ENCODE measurements around the gene CHI3L1. TPM values are rescaled to one million over a fixed set of nuclear protein-coding genes. Genes with fewer than 3 reads are reported as not detected.

Gene CHI3L1
- total RNA-seq, 1 donor from 2014 or later: not detected

DNA sequence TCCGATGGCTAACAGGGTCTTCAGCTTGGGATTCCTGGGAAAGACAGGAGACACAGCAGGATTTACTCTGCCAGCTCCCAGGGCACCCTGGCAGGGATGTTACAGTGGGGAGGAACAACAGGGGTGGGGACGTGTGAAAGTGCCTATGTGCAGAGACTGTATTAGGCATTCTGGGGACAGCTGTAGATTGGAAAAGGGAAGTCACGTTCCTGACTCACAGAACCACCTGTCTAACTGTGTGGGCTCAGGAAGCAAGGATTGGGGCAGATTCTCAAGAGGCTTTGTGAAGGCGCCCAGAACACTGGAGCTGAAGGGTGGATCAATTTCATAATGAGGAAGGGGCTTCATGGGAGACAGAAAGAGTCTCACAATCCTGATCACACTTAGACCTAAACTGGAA is 38.6 kb upstream of the CHI3L1 start:
- Mint-ChIP-seq H3K36me3 (ENCODE audit: low read depth) (no peaks in the 10 kb centered on the region), H3K27ac (ENCODE audit: unreplicated experiment) (no peak overlapping the region), H3K9me3 (ENCODE audit: low read depth) (no peaks in the 10 kb centered on the region), H3K4me3 (ENCODE audit: unreplicated experiment) (no peak overlapping the region), H3K4me1 (ENCODE audit: low read depth) (no peaks in the 10 kb centered on the region), H3K27me3 (ENCODE audit: low read depth) (peaks cover 52% of the 10 kb centered on the region)
- no peak for DNase-seq (ENCODE audit: low spot score)
- TF ChIP-seq, protein P1, sequence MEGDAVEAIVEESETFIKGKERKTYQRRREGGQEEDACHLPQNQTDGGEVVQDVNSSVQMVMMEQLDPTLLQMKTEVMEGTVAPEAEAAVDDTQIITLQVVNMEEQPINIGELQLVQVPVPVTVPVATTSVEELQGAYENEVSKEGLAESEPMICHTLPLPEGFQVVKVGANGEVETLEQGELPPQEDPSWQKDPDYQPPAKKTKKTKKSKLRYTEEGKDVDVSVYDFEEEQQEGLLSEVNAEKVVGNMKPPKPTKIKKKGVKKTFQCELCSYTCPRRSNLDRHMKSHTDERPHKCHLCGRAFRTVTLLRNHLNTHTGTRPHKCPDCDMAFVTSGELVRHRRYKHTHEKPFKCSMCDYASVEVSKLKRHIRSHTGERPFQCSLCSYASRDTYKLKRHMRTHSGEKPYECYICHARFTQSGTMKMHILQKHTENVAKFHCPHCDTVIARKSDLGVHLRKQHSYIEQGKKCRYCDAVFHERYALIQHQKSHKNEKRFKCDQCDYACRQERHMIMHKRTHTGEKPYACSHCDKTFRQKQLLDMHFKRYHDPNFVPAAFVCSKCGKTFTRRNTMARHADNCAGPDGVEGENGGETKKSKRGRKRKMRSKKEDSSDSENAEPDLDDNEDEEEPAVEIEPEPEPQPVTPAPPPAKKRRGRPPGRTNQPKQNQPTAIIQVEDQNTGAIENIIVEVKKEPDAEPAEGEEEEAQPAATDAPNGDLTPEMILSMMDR (IDR thresholded peaks at IDR 0.05): no peak

DNA sequence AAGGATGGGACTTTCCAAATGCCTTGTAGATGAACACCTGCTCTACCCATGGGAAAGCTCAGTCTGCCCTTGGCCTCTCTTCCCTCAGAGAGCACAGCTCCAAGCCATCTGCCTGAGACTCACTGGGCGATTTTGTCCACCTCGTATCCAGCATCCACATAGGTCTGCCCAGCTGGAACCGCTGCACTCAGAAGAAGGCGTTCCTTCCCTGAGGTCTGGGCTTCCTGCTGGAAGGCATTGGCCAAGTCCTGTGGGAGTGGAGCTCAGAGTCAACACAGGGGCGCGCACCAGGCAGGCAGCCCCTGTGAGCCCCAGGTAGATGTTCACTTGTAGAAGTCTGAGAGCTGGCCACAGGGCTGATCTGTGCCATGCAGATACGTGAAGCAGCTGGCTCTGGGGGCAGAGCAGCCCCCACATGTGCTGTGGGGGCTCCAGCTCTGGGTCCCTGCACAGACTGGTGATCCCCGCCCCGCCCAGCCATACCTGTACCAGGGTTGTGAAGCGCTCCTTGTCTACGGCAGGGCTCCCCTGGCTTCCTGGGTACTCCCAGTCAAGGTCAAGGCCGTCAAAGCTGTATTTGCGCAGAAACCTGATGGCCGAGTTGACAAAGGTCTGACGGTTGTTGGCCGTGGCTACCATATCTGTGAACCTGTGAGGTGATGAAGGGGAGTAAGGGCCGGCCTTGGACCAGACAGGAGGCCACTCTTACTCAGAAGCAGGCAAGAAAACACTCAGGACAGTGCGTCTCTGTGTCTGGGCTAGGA is 36.7 kb upstream of the CHI3L1 start:
- TF ChIP-seq, protein P1 (IDR thresholded peaks at IDR 0.05): no peak
- H3K9me3 Mint-ChIP-seq (ENCODE audit: low read depth): no peaks in the 10 kb centered on the region

DNA sequence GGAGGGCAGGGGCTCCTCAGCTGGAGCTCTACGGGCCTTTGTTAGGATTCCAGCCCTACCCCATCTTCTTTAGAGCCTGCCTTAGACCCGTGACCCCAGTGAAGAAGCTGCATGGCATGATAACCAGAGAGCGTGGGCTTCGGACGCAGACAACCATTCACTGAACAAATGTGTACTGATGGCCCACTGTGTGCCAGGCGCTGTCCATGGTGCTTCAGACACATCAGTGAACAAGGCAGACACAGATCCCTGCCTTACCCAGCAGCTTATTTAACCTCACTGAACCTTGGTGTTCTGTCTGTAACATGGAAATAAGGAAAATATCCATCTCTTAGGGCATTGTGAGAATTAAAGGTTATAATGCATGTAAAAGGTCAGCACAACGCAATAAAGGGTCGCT is 33.4 kb upstream of the CHI3L1 start:
- DNase-seq (ENCODE audit: low spot score): no peak
- Mint-ChIP-seq H3K4me3 (ENCODE audit: unreplicated experiment) (no peak overlapping the region), H3K36me3 (ENCODE audit: low read depth) (no peaks in the 10 kb centered on the region), H3K4me1 (ENCODE audit: low read depth) (no peaks in the 10 kb centered on the region), H3K27me3 (ENCODE audit: low read depth) (peaks cover 56% of the 10 kb centered on the region), H3K9me3 (ENCODE audit: low read depth) (no peaks in the 10 kb centered on the region), H3K27ac (ENCODE audit: unreplicated experiment) (no peak overlapping the region)
- TF ChIP-seq, protein P1 (IDR thresholded peaks at IDR 0.05): no peak

More for the DNA sequence above, 36.7 kb upstream of the CHI3L1 start:
- Mint-ChIP-seq H3K27ac (ENCODE audit: unreplicated experiment) (no peak overlapping the region), H3K27me3 (ENCODE audit: low read depth) (peaks cover 57% of the 10 kb centered on the region), H3K4me1 (ENCODE audit: low read depth) (no peaks in the 10 kb centered on the region), H3K36me3 (ENCODE audit: low read depth) (no peaks in the 10 kb centered on the region), H3K4me3 (ENCODE audit: unreplicated experiment) (no peak overlapping the region)
- no peak for DNase-seq (ENCODE audit: low spot score)

DNA sequence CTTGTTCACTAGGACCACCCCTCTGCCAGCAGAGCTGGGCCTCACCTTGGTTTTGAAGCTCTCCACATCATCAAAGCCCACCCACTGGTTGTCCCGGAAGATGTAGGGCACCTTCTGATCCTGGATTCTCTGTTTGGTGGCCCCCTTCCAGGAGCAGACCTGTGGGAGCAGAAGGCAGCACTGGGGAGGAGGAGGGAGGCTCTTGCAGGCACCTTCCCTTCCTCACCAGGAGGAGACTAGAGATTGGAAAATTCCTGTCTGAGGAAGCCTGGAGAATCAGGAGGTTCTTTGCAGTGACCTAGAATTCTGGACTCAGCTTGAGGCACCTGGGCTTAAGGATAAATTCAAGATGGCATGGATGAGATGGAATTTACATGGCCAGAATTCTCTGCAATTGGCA is 32.7 kb upstream of the CHI3L1 start:
- DNase-seq (ENCODE audit: low spot score): no peak
- Mint-ChIP-seq H3K36me3 (ENCODE audit: low read depth) (no peaks in the 10 kb centered on the region), H3K4me1 (ENCODE audit: low read depth) (no peaks in the 10 kb centered on the region), H3K27ac (ENCODE audit: unreplicated experiment) (no peak overlapping the region), H3K4me3 (ENCODE audit: unreplicated experiment) (no peak overlapping the region), H3K9me3 (ENCODE audit: low read depth) (no peaks in the 10 kb centered on the region), H3K27me3 (ENCODE audit: low read depth) (peaks cover 52% of the 10 kb centered on the region)
- TF ChIP-seq, protein P1 (IDR thresholded peaks at IDR 0.05): no peak

DNA sequence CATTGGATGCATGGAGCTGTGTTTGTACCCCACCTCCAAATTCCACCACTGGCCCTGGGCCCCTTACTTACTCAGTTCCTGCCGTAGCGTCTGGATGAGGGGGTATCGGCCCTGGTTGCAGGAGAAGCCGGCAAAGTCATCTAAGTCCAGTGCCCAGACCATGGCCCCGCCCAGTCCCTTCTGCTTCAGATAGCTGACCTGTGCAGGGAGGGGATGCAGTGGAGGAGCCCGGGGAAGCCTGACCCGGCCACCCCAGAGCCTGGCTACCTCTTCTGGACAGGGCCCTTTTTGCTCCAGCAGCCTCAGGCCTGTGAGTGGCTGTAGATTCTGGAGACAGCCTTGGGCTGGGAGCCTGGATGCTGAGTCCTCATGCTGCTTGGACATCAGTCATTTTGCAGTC is 31.2 kb upstream of the CHI3L1 start:
- H3K9me3 Mint-ChIP-seq (ENCODE audit: low read depth): no peaks in the 10 kb centered on the region
- no peak for DNase-seq (ENCODE audit: low spot score)

More for the DNA sequence above, 31.2 kb upstream of the CHI3L1 start:
- Mint-ChIP-seq H3K27me3 (ENCODE audit: low read depth) (peaks cover 49% of the 10 kb centered on the region), H3K36me3 (ENCODE audit: low read depth) (no peaks in the 10 kb centered on the region), H3K4me1 (ENCODE audit: low read depth) (no peaks in the 10 kb centered on the region), H3K27ac (ENCODE audit: unreplicated experiment) (no peak overlapping the region), H3K4me3 (ENCODE audit: unreplicated experiment) (no peak overlapping the region)
- TF ChIP-seq, protein P1 (IDR thresholded peaks at IDR 0.05): no peak
